ENCODE measurements around the gene GPR139. TPM values are rescaled to one million over a fixed set of nuclear protein-coding genes. Genes with fewer than 3 reads are reported as not detected.

GPR139 gene
- total and polyA plus RNA-seq, 3 donors from 2014 or later, result not detected

DNA sequence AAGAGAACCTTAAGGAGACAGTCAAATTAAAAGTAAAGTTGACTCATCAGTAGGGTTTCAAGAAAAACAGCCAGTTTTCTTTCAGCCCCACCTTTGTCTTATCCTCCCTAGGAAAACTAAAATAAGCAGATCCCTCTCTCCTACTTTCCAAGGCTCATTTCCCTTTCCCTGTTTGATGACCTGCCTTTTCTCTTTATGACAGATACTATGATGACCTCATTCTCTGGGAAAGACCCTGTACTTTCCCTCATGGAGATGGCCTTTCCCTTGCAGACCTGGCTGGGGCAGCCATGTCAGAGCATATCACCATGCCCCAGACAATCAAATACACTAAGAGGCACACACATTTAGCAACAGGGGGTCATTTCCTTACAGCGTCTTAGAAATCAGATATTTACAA is 53.6 kb downstream of the GPR139 start:
- no peaks in the 10 kb centered on the region for H3K4me1 ChIP-seq
- TF ChIP-seq, protein P1, sequence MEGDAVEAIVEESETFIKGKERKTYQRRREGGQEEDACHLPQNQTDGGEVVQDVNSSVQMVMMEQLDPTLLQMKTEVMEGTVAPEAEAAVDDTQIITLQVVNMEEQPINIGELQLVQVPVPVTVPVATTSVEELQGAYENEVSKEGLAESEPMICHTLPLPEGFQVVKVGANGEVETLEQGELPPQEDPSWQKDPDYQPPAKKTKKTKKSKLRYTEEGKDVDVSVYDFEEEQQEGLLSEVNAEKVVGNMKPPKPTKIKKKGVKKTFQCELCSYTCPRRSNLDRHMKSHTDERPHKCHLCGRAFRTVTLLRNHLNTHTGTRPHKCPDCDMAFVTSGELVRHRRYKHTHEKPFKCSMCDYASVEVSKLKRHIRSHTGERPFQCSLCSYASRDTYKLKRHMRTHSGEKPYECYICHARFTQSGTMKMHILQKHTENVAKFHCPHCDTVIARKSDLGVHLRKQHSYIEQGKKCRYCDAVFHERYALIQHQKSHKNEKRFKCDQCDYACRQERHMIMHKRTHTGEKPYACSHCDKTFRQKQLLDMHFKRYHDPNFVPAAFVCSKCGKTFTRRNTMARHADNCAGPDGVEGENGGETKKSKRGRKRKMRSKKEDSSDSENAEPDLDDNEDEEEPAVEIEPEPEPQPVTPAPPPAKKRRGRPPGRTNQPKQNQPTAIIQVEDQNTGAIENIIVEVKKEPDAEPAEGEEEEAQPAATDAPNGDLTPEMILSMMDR (IDR thresholded peaks at IDR 0.05), result no peak
- TF ChIP-seq POLR2A (IDR thresholded peaks at IDR 0.05), result no peak
- 44 to 63% methylated on average over 1 of the region's 1 CpG for WGBS, 2 donors
- intact Hi-C loops (cut with DNase I; ENCODE audit: low total_unique reads), result no loop called here
- no peaks in the 10 kb centered on the region for H3K9me3 ChIP-seq
- H3K4me3 ChIP-seq, result no peak overlapping the region
- H3K27me3 ChIP-seq, result no peaks in the 10 kb centered on the region
- no peak for DNase-seq
- H3K36me3 ChIP-seq (ENCODE audit: low read depth, missing control alignments), result no peaks in the 10 kb centered on the region
- H3K27ac ChIP-seq, result no peak overlapping the region

DNA sequence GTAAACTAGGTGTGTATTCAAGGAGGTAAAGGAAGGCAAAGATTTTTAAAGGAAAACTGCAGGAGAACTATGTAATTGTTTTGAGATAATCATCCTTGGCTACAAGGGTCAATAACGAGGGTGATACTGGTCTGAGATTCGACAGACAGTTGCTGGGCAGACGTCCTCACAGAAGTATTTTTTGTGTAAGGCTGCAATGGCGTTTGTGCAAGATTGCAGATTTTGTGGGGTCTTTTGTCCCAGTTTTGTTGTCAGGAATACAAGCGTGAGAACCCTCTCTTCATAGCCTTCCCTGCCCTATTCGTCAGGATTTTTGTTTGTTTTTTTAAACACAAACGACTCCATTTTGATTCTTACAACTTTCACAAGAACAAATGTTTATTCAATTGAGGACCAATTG is 57.5 kb downstream of the GPR139 start:
- Histone ChIP-seq H3K9me3 (no peaks in the 10 kb centered on the region), H3K27ac (no peak overlapping the region), H3K4me3 (no peak overlapping the region), H3K36me3 (ENCODE audit: low read depth, missing control alignments) (no peaks in the 10 kb centered on the region), H3K27me3 (no peaks in the 10 kb centered on the region), H3K4me1 (no peaks in the 10 kb centered on the region)
- TF ChIP-seq, protein P1 (IDR thresholded peaks at IDR 0.05), result no peak
- TF ChIP-seq POLR2A (IDR thresholded peaks at IDR 0.05), result no peak
- 50 to 57% methylated on average over 7 of the region's 7 CpGs for WGBS, 2 donors
- DNase-seq, result no peak
- intact Hi-C loops (cut with DNase I; ENCODE audit: low total_unique reads), result no loop called here

DNA sequence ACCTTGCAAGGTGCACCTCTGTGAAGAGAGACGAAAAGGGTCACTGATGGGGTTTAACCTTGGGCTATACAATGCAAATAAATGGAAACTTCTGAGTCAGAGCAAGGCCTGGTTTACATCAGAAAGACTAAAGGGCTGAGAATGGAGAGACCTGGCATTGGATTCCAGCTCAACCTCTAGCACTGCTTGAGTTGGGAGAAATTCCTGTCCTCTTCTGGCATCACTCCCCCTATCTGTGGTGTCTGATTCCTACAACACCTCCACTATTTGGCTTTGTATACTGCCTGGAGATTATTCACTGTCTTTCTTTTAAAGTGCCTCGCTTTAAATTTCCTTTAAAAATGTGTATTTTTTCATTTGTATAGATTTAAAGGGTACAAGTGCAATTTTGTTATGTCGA is 68.8 kb downstream of the GPR139 start:
- 70 to 73% methylated on average over 3 of the region's 3 CpGs for whole genome bisulfite sequencing, 2 donors
- H3K36me3 ChIP-seq (ENCODE audit: low read depth, missing control alignments), result no peaks in the 10 kb centered on the region
- intact Hi-C loops (cut with DNase I; ENCODE audit: low total_unique reads), result no loop called here
- no peak for DNase-seq
- no peak for TF ChIP-seq POLR2A (IDR thresholded peaks at IDR 0.05)
- TF ChIP-seq, protein P1 (IDR thresholded peaks at IDR 0.05), result no peak
- no peaks in the 10 kb centered on the region for H3K27me3 ChIP-seq
- H3K9me3 ChIP-seq, result no peaks in the 10 kb centered on the region
- H3K4me3 ChIP-seq, result no peak overlapping the region
- no peak overlapping the region for H3K27ac ChIP-seq
- H3K4me1 ChIP-seq, result no peaks in the 10 kb centered on the region

DNA sequence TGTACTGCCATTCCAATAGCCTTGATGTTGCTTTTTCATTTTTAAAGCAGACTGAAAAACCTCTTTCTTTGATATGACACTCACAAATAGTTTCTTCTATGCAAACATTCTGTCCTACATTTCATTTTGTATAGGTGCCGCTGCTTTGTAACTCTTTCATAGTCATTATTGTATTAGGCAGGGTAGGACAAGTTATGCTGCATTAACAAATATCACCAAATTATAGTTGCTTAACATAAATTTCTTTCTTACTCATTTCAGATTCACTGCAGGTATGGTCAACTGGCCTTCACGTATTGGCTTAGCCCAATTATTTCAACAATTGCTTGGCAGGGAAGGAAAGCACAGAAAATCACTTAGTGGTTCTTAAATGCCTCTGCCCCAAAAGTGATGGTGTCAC is 70.8 kb downstream of the GPR139 start:
- Histone ChIP-seq H3K27ac (no peak overlapping the region), H3K4me1 (no peaks in the 10 kb centered on the region), H3K27me3 (no peaks in the 10 kb centered on the region), H3K36me3 (ENCODE audit: low read depth, missing control alignments) (no peaks in the 10 kb centered on the region), H3K4me3 (no peak overlapping the region), H3K9me3 (no peaks in the 10 kb centered on the region)
- TF ChIP-seq, protein P1 (IDR thresholded peaks at IDR 0.05), result no peak
- no peak for TF ChIP-seq POLR2A (IDR thresholded peaks at IDR 0.05)
- WGBS, 2 donors, result 88 to 90% methylated on average over 2 of the region's 2 CpGs
- no peak for DNase-seq
- intact Hi-C loops (cut with DNase I; ENCODE audit: low total_unique reads), result no loop called here

DNA sequence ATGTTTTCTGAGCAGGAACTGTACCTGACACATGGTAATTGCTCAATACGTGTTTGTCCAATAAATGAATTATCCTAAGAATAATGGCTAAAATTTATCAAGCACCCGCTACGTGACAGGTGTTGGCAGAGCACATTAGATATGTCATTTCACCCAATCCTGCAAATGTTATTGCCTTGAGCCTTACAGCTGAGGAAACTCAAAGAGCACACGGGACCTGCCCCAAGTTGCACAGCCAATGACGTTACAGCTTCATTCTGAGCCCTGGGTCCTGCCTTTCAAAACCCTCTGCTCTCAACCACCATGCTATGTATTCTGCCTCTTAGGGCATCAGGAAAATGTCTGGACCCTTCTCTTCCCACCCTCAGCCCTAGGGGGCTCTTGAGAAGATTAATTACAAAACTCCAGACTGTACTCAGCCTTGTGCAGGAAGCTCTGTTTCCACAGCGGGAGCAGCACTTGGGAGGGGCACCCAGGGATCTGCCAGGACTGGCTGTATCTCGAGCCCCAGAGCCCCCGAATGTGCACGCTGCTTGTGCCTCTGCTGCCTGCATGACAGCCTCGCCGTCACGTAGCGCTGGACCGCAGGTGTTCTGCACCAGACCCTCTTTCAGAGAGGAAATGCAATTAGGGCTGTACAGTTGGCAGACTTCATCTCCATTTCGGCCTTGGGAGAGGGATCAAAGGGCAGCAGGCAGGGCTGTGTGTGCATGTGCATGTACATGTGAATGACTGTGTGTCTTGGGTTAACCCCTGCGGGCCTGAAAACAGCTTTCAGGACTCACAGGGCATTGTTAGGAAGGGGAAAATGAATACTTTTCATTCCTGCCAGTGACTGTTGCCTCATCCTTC is 71.6 kb downstream of the GPR139 start:
- 67 to 73% methylated on average over 10 to 16 of the region's 16 CpGs for WGBS, 2 donors
- H3K27ac ChIP-seq, result no peak overlapping the region
- H3K4me1 ChIP-seq, result no peaks in the 10 kb centered on the region
- H3K9me3 ChIP-seq, result no peaks in the 10 kb centered on the region
- no peak overlapping the region for H3K4me3 ChIP-seq
- intact Hi-C loops (cut with DNase I; ENCODE audit: low total_unique reads), result no loop called here
- no peaks in the 10 kb centered on the region for H3K36me3 ChIP-seq (ENCODE audit: low read depth, missing control alignments)
- DNase-seq, result no peak
- H3K27me3 ChIP-seq, result no peaks in the 10 kb centered on the region
- no peak for TF ChIP-seq POLR2A (IDR thresholded peaks at IDR 0.05)
